SK-N-SH treated with all-trans-retinoic acid at 6 μM for 48 hours (cell line): ENCODE measurements around the gene CYP11A1.

ENCODE experiments used
- ATAC-seq: fragments of 200-7000 bp; cut with Tn5 transposase; 3 replicates; pipeline ENCODE4 v1.9.1; 2020; ENCODE audit warnings: mild to moderate bottlenecking, moderate library complexity
- ARNTL ChIP-seq: fragments of 450-650 bp; formaldehyde crosslinking; IDR thresholded peaks from 2 replicates; pipeline ENCODE4 v1.5.0; 2020; ENCODE audit warnings: low read depth, mild to moderate bottlenecking, moderate library complexity, borderline replicate concordance
- BACH2 ChIP-seq: fragments of 250-450 bp; sonication (Bioruptor Pico); IDR thresholded peaks from 2 replicates; pipeline ENCODE4 v1.9.0; 2021; ENCODE audit warnings: mild to moderate bottlenecking, borderline replicate concordance
- CSRNP3 ChIP-seq: fragments of 250-450 bp; sonication (Bioruptor Pico); IDR thresholded peaks from 2 replicates; pipeline ENCODE4 v1.5.1; 2021; ENCODE audit warnings: mild to moderate bottlenecking, moderate library complexity
- ESRRG ChIP-seq: fragments of 250-450 bp; sonication (Bioruptor Pico); IDR thresholded peaks from 2 replicates; pipeline ENCODE4 v1.6.1; 2021; ENCODE audit warnings: mild to moderate bottlenecking
- GLIS3 ChIP-seq: fragments of 250-450 bp; sonication (Bioruptor Pico); IDR thresholded peaks from 2 replicates; pipeline ENCODE4 v1.5.0; 2020; ENCODE audit warnings: mild to moderate bottlenecking, moderate library complexity
- ISL1 ChIP-seq: fragments of 250-450 bp; sonication (Bioruptor Pico); IDR thresholded peaks from 2 replicates; pipeline ENCODE4 v2.1.2; 2022; ENCODE audit warnings: mild to moderate bottlenecking, moderate library complexity
- OSR1 ChIP-seq: fragments of 250-450 bp; sonication (Bioruptor Pico); IDR thresholded peaks from 2 replicates; pipeline ENCODE4 v1.8.0; 2022; ENCODE audit warnings: moderate library complexity, mild to moderate bottlenecking, inconsistent platforms
- RARB ChIP-seq: fragments of 250-450 bp; sonication (Bioruptor Pico); IDR thresholded peaks from 2 replicates; pipeline ENCODE4 v1.8.0; 2021; ENCODE audit warnings: mild to moderate bottlenecking, moderate library complexity
- SNAI2 ChIP-seq: fragments of 250-450 bp; sonication (Bioruptor Pico); IDR thresholded peaks from 2 replicates; pipeline ENCODE4 v1.5.0; 2020; ENCODE audit warnings: mild to moderate bottlenecking, moderate library complexity
- TOX ChIP-seq: fragments of 250-450 bp; sonication (Bioruptor Pico); IDR thresholded peaks from 2 replicates; pipeline ENCODE4 v1.8.0; 2021; ENCODE audit warnings: mild to moderate bottlenecking, moderate library complexity, borderline replicate concordance
- ZC3H10 ChIP-seq: fragments of 250-450 bp; sonication (Bioruptor Pico); IDR thresholded peaks from 2 replicates; pipeline ENCODE4 v1.5.1; 2021; ENCODE audit warnings: mild to moderate bottlenecking, moderate library complexity
- ZFP3 ChIP-seq: fragments of 250-450 bp; sonication (Bioruptor Pico); IDR thresholded peaks from 2 replicates; pipeline ENCODE4 v1.5.0; 2020; ENCODE audit warnings: mild to moderate bottlenecking, moderate library complexity
- ZFP30 ChIP-seq: fragments of 450-650 bp; formaldehyde crosslinking; IDR thresholded peaks from 2 replicates; pipeline ENCODE4 v1.5.0; 2022; ENCODE audit warnings: mild to moderate bottlenecking, moderate library complexity
- ZNF70 ChIP-seq: fragments of 450-650 bp; formaldehyde crosslinking; IDR thresholded peaks from 2 replicates; pipeline ENCODE4 v1.5.0; 2020; ENCODE audit warnings: mild to moderate bottlenecking, moderate library complexity
- TF ChIP-seq, protein P1 (sequence below): fragments of 250-450 bp; sonication (Bioruptor Pico); IDR thresholded peaks from 2 replicates; pipeline ENCODE4 v1.5.0; 2020; ENCODE audit warnings: mild to moderate bottlenecking, moderate library complexity
- TF ChIP-seq, protein P2 (sequence below): fragments of 250-450 bp; sonication (Bioruptor Pico); IDR thresholded peaks from 2 replicates; pipeline ENCODE4 v1.8.0; 2020; ENCODE audit warnings: mild to moderate bottlenecking, moderate library complexity, borderline replicate concordance
- TF ChIP-seq, protein P3 (sequence below): fragments of 250-450 bp; sonication (Bioruptor Pico); IDR thresholded peaks from 2 replicates; pipeline ENCODE4 v1.5.1; 2020; ENCODE audit warnings: low read depth, mild to moderate bottlenecking, moderate library complexity

CYP11A1 gene

DNA sequence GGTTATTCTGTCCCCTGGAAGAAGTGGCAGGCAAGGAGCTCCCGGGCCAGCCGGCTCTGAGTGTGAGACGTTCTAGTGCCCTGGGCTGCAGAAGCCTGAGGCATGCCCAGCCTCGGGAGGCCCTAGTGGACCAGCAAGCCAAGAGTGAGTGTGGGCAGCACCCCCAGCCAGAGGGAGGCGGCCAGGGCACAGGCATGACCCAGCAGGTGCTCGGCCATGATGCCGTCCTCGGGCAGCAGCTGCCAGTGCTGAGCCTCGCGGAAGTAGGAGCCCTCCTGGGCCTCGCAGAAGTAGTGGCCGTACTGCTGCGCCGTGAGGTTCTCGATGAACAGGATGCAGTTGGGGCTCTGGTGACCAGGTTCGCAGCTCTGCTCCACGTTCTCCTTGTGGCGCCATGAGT is 43.1 kb upstream of the CYP11A1 start:
- TF ChIP-seq SNAI2 (CRISPR knock-in tag) (no peak), ZFP3 (no peak), OSR1 (CRISPR knock-in tag) (no peak), GLIS3 (CRISPR knock-in tag) (no peak), ZC3H10 (CRISPR knock-in tag) (no peak), ZFP30 (CRISPR knock-in tag) (no peak), CSRNP3 (CRISPR knock-in tag) (no peak), ARNTL (no peak), ISL1 (CRISPR knock-in tag) (no peak)
- TF ChIP-seq, protein P1, sequence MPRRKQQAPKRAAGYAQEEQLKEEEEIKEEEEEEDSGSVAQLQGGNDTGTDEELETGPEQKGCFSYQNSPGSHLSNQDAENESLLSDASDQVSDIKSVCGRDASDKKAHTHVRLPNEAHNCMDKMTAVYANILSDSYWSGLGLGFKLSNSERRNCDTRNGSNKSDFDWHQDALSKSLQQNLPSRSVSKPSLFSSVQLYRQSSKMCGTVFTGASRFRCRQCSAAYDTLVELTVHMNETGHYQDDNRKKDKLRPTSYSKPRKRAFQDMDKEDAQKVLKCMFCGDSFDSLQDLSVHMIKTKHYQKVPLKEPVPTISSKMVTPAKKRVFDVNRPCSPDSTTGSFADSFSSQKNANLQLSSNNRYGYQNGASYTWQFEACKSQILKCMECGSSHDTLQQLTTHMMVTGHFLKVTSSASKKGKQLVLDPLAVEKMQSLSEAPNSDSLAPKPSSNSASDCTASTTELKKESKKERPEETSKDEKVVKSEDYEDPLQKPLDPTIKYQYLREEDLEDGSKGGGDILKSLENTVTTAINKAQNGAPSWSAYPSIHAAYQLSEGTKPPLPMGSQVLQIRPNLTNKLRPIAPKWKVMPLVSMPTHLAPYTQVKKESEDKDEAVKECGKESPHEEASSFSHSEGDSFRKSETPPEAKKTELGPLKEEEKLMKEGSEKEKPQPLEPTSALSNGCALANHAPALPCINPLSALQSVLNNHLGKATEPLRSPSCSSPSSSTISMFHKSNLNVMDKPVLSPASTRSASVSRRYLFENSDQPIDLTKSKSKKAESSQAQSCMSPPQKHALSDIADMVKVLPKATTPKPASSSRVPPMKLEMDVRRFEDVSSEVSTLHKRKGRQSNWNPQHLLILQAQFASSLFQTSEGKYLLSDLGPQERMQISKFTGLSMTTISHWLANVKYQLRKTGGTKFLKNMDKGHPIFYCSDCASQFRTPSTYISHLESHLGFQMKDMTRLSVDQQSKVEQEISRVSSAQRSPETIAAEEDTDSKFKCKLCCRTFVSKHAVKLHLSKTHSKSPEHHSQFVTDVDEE: no peak
- ATAC-seq: no peak

DNA sequence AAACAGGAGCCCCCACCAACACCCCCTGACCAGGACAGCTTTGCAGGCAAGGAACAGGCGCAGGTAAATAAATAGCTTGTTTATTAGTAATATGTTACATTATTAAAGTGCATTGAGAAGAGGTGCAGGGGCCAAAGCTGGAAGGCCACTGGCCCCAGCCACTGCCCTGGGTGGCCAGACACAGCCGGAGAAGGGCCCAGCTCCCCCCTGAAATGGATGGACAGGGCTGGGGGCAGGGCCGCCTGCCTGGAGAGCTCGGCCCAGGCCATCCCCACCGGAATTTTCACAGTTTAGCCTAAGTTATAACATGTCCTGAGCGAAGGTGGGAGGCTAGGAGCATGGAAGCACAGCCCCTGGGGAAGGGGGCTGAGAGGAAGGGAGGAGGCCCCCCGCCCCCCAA is 41.8 kb upstream of the CYP11A1 start:
- TF ChIP-seq, protein P1: no peak
- no peak for TF ChIP-seq CSRNP3 (CRISPR knock-in tag)
- TF ChIP-seq BACH2: no peak
- no peak for TF ChIP-seq ZNF70 (CRISPR knock-in tag)
- no peak for ATAC-seq

GRCh38 chr15:74408815-74409214 is 41.4 kb upstream of the CYP11A1 start:
- TF ChIP-seq, protein P2, sequence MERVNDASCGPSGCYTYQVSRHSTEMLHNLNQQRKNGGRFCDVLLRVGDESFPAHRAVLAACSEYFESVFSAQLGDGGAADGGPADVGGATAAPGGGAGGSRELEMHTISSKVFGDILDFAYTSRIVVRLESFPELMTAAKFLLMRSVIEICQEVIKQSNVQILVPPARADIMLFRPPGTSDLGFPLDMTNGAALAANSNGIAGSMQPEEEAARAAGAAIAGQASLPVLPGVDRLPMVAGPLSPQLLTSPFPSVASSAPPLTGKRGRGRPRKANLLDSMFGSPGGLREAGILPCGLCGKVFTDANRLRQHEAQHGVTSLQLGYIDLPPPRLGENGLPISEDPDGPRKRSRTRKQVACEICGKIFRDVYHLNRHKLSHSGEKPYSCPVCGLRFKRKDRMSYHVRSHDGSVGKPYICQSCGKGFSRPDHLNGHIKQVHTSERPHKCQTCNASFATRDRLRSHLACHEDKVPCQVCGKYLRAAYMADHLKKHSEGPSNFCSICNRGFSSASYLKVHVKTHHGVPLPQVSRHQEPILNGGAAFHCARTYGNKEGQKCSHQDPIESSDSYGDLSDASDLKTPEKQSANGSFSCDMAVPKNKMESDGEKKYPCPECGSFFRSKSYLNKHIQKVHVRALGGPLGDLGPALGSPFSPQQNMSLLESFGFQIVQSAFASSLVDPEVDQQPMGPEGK (CRISPR knock-in tag): no peak
- TF ChIP-seq ISL1 (CRISPR knock-in tag) (no peak), GLIS3 (CRISPR knock-in tag) (no peak), CSRNP3 (CRISPR knock-in tag) (no peak), RARB (CRISPR knock-in tag) (no peak), ZNF70 (CRISPR knock-in tag) (no peak), ZFP30 (CRISPR knock-in tag) (no peak), TOX (CRISPR knock-in tag) (no peak), ESRRG (no peak)
- TF ChIP-seq, protein P3, sequence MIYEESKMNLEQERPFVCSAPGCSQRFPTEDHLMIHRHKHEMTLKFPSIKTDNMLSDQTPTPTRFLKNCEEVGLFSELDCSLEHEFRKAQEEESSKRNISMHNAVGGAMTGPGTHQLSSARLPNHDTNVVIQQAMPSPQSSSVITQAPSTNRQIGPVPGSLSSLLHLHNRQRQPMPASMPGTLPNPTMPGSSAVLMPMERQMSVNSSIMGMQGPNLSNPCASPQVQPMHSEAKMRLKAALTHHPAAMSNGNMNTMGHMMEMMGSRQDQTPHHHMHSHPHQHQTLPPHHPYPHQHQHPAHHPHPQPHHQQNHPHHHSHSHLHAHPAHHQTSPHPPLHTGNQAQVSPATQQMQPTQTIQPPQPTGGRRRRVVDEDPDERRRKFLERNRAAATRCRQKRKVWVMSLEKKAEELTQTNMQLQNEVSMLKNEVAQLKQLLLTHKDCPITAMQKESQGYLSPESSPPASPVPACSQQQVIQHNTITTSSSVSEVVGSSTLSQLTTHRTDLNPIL: no peak

More at GRCh38 chr15:74408815-74409214, 41.4 kb upstream of the CYP11A1 start:
- no peak for ATAC-seq
